ENCODE results near the gene TMEM185B. TPM values are rescaled to one million over a fixed set of nuclear protein-coding genes. Genes with fewer than 3 reads are reported as not detected.

TMEM185B gene
- total RNA-seq, 4 donors from 2014 or later, result 21.0 to 33.3 (median 25.4) TPM

DNA sequence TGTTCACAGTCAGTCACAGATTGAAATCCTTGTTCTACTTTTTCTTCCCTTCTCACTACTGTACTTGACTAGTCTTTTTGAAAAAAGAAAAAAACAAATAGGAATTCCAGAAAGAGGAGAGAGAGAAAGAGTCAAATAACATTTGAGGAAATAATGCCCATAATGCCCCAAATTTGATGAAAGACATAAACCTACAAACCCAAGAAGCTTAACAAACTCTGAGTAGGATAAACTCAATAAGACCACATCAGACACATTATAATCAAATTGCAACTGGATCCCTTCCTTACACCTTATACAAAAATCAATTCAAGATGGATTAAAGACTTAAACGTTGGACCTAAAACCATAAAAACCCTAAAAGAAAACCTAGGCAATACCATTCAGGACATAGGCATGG, 30.9 kb downstream of the TMEM185B start:
- 85 to 86% methylated on average over 1 of the region's 1 CpG for WGBS, 2 donors
- H3K4me3 ChIP-seq (ENCODE audit: low read depth, poor library complexity, severe bottlenecking), result no peak overlapping the region
- no peak for DNase-seq (ENCODE audit: low spot score in 2 of 2)
- intact Hi-C loops (cut with DNase I; ENCODE audit: low total_unique reads), result no loop called here
- no peak for TF ChIP-seq POLR2A (IDR thresholded peaks at IDR 0.05)
- TF ChIP-seq, protein P1, sequence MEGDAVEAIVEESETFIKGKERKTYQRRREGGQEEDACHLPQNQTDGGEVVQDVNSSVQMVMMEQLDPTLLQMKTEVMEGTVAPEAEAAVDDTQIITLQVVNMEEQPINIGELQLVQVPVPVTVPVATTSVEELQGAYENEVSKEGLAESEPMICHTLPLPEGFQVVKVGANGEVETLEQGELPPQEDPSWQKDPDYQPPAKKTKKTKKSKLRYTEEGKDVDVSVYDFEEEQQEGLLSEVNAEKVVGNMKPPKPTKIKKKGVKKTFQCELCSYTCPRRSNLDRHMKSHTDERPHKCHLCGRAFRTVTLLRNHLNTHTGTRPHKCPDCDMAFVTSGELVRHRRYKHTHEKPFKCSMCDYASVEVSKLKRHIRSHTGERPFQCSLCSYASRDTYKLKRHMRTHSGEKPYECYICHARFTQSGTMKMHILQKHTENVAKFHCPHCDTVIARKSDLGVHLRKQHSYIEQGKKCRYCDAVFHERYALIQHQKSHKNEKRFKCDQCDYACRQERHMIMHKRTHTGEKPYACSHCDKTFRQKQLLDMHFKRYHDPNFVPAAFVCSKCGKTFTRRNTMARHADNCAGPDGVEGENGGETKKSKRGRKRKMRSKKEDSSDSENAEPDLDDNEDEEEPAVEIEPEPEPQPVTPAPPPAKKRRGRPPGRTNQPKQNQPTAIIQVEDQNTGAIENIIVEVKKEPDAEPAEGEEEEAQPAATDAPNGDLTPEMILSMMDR (IDR thresholded peaks at IDR 0.05), result no peak

DNA sequence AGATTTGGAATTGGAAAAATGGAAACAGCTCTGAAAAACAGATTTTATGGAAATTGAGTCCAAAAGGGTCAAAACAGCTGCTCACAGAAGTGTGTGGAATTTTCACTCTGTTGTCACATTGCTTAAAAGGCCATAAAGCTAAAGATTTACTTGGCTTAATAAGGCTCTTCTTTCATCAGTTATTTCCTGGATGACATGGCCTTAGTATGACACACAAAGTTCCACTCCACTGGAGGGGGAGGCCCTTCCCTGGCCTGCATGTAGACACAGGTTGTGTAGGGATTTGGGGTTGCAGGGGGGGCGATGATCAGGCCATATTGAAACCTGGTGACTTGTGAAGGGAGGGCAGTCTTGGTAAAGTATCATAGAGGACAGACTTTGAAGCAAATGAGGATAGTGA, 34.0 kb downstream of the TMEM185B start:
- TF ChIP-seq, protein P1 (IDR thresholded peaks at IDR 0.05), result no peak
- TF ChIP-seq POLR2A (IDR thresholded peaks at IDR 0.05), result no peak
- no peak overlapping the region for H3K4me3 ChIP-seq (ENCODE audit: low read depth, poor library complexity, severe bottlenecking)
- intact Hi-C loops (cut with DNase I; ENCODE audit: low total_unique reads), result no loop called here
- 76 to 77% methylated on average over 1 of the region's 1 CpG for WGBS, 2 donors
- DNase-seq (ENCODE audit: low spot score in 2 of 2), result no peak

DNA sequence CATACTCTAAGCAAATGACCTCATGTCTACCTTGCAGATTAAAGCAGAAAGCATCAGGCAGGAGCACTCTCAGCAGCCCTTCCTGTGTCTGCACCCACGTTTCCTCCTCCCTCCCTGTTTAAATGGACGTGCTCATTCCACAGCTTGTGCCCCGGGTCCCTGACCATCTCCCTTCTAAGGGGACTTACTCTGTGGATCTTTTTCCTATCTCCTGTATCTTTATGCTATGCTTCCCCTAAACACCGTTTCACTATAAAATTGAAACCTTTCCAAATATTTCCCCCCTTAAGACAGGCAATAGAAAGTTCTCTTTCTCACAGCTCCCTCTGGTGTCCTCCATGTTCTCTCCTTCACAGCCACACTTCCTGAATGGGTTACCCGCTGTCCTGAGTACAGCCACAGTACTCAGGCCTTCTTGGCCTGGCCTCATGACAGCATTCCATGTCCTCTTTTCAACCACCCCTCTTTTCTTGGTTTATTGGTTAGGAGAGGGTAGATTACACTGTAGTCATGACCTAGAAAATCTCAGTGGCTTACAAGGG, 41.1 kb downstream of the TMEM185B start:
- no peak for DNase-seq (ENCODE audit: low spot score in 2 of 2)
- TF ChIP-seq POLR2A (IDR thresholded peaks at IDR 0.05), result no peak
- TF ChIP-seq, protein P1 (IDR thresholded peaks at IDR 0.05), result no peak
- WGBS, 2 donors, result 68 to 76% methylated on average over 5 of the region's 5 CpGs
- no peak overlapping the region for H3K4me3 ChIP-seq (ENCODE audit: low read depth, poor library complexity, severe bottlenecking)
- intact Hi-C loops (cut with DNase I; ENCODE audit: low total_unique reads), result no loop called here

DNA sequence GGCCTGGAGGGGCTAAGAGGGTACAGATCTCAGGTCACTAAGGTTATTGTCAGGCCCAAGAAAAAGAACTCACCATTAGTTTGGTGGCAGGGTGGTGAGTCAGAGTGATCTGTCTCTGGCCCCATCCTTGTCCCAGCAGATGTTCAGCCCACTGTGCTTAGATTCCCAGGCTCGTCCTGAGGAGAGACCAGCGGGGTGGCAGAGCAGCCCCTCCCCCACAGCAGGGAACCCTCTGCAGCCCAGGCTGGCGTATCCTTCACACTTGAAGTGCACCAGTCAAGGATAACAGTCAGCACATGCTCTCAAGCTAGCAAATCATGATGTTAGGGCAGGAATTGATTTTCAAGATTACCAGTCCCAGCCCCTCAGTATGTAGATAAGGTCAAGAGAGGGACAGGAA, 43.1 kb downstream of the TMEM185B start:
- intact Hi-C loops (cut with DNase I; ENCODE audit: low total_unique reads), result no loop called here
- H3K4me3 ChIP-seq (ENCODE audit: low read depth, poor library complexity, severe bottlenecking), result no peak overlapping the region
- WGBS, 2 donors, result 80 to 94% methylated on average over 3 of the region's 3 CpGs
- TF ChIP-seq, protein P1 (IDR thresholded peaks at IDR 0.05), result no peak
- no peak for DNase-seq (ENCODE audit: low spot score in 2 of 2)

DNA sequence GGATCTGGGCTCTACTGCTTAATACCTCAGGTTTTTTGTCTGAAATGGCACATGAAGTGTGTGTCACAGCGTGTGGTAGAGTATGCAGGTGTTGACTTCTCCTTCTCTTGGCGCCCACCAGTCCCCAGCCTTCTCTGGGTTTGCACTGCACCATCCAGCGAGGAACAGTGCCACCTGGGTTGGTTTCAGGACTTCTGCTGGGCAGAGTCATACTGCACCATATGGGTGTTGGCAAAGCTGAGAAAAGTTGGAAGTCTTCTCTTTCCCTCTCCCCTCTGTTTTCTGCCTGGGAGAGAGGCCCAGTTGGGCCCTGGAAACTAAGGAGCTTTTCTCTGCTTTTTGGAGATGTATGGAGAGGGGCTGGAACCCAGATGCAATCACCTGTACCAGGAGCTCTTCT, 43.8 kb downstream of the TMEM185B start:
- TF ChIP-seq, protein P1 (IDR thresholded peaks at IDR 0.05), result no peak
- TF ChIP-seq POLR2A (IDR thresholded peaks at IDR 0.05), result no peak
- 97 to 100% methylated on average over 2 to 3 of the region's 3 CpGs for WGBS, 2 donors
- DNase-seq (ENCODE audit: low spot score in 2 of 2), result no peak
- intact Hi-C loops (cut with DNase I; ENCODE audit: low total_unique reads), result loop anchor here (5.0 kb wide), 1 partner anchor 482 kb away; no protein-coding TSS in a partner anchor
- H3K4me3 ChIP-seq (ENCODE audit: low read depth, poor library complexity, severe bottlenecking), result no peak overlapping the region

DNA sequence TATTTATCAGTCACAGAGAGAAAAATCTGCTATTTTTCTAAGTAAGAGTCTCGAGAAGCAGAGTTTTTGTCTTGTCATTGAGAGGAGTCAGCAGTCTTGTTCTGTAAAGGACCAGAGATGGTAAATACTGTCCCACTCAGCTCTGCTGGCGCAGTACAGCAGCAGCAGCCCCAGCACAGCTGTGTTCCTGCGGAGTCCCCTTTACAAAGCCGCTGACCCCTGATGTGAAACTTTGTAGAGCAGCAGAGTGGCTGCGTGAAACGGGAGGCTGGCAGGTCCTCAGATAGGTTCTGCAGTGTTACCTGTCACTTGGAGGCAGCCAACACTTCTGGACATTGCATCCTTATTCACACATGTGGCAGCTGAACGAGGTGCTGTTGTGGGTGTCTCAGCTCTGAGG, 45.2 kb downstream of the TMEM185B start:
- H3K4me3 ChIP-seq (ENCODE audit: low read depth, poor library complexity, severe bottlenecking), result no peak overlapping the region
- 78 to 91% methylated on average over 7 of the region's 7 CpGs for WGBS, 2 donors
- intact Hi-C loops (cut with DNase I; ENCODE audit: low total_unique reads), result loop anchor here (5.0 kb wide), 1 partner anchor 481 kb away; no protein-coding TSS in a partner anchor
- DNase-seq (ENCODE audit: low spot score in 2 of 2), result no peak
- TF ChIP-seq POLR2A (IDR thresholded peaks at IDR 0.05), result no peak
- TF ChIP-seq, protein P1 (IDR thresholded peaks at IDR 0.05), result no peak

Data from lower leg skin (tissue), 4 donors.